T1000 (cell line): ENCODE data around the gene SPINT1.
A peak's percentile ranks its signal among the peaks of the same experiment; 100 is the strongest.

Experiments
- DNase-seq: peaks from one replicate; lab custom pipeline; 2025; ENCODE audit warnings: mixed read lengths; lab: John Stamatoyannopoulos, UW

SPINT1 gene

GRCh38 chr15:40893019-40893670 lies 49.3 kb downstream of the SPINT1 start:
- DNase-seq: no peak

GRCh38 chr15:40893733-40894680 lies 50.2 kb downstream of the SPINT1 start, which contains the start of gene VPS18:
Gene VPS18 (plus strand): TSS chr15:40894450. CDS start chr15:40894769, 319 bp downstream.
- peak; percentile 96 for DNase-seq

GRCh38 chr15:40894681-40895448 lies 51.0 kb downstream of the SPINT1 start:
- DNase-seq: peak; percentile 35

GRCh38 chr15:40899536-40900207 lies 55.8 kb downstream of the SPINT1 start:
- no peak for DNase-seq

GRCh38 chr15:40900256-40901052 lies 56.6 kb downstream of the SPINT1 start:
- DNase-seq: no peak

GRCh38 chr15:40901053-40901443 lies 57.2 kb downstream of the SPINT1 start:
- DNase-seq: no peak

- DNase-seq: no peak
These were observed 59.0 kb downstream of the SPINT1 start for GRCh38 chr15:40902605-40903561.

GRCh38 chr15:40904552-40905201 lies 60.8 kb downstream of the SPINT1 start:
- no peak for DNase-seq

- DNase-seq: peak; percentile 97
These were observed 62.5 kb downstream of the SPINT1 start for GRCh38 chr15:40906091-40906990.

- no peak for DNase-seq
These were observed 63.3 kb downstream of the SPINT1 start for GRCh38 chr15:40906991-40907802.
